ENCODE results near the gene FAM72C. TPM values are rescaled to one million over a fixed set of nuclear protein-coding genes. Genes with fewer than 3 reads are reported as not detected.
"Not testable (repeated sequence)": the region's sequence is repeated elsewhere in the genome, so short reads cannot be mapped to it uniquely, and the experiment has no call there.

The FAM72C gene
- total RNA-seq, 1 donor from 2014 or later = 0.15 TPM

- not testable (repeated sequence) for DNase-seq (ENCODE audit: low read depth)
Measured at GRCh38 chr1:143984721-143985473, 13.1 kb upstream of the FAM72C start.

- DNase-seq (ENCODE audit: low read depth) = peak; percentile 1
Measured at GRCh38 chr1:143974416-143974815, 2.6 kb upstream of the FAM72C start.

GRCh38 chr1:143973876-143974414 is 2.2 kb upstream of the FAM72C start:
- not testable (repeated sequence) for DNase-seq (ENCODE audit: low read depth)

- not testable (repeated sequence) for DNase-seq (ENCODE audit: low read depth)
Measured at GRCh38 chr1:143972753-143973326, 1.1 kb upstream of the FAM72C start.

- not testable (repeated sequence) for DNase-seq (ENCODE audit: low read depth)
Measured at GRCh38 chr1:143965860-143966259, 5.9 kb downstream of the FAM72C start.

GRCh38 chr1:143964294-143964693 is 7.5 kb downstream of the FAM72C start:
- not testable (repeated sequence) for DNase-seq (ENCODE audit: low read depth)

- not testable (repeated sequence) for DNase-seq (ENCODE audit: low read depth)
Measured at GRCh38 chr1:143955930-143956329, 15.9 kb downstream of the FAM72C start.

GRCh38 chr1:143952913-143953312 is 18.9 kb downstream of the FAM72C start:
- DNase-seq (ENCODE audit: low read depth) = not testable (repeated sequence)

- DNase-seq (ENCODE audit: low read depth) = not testable (repeated sequence)
Measured at GRCh38 chr1:143951485-143952391, 20.0 kb downstream of the FAM72C start.

GRCh38 chr1:143947749-143948148 is 24.0 kb downstream of the FAM72C start:
- DNase-seq (ENCODE audit: low read depth) = not testable (repeated sequence)

GRCh38 chr1:143945253-143945652 is 26.5 kb downstream of the FAM72C start:
- DNase-seq (ENCODE audit: low read depth) = not testable (repeated sequence)

GRCh38 chr1:143944576-143945240 is 27.1 kb downstream of the FAM72C start:
- not testable (repeated sequence) for DNase-seq (ENCODE audit: low read depth)

- DNase-seq (ENCODE audit: low read depth) = not testable (repeated sequence)
Measured at GRCh38 chr1:143943319-143943978, 28.3 kb downstream of the FAM72C start.

- DNase-seq (ENCODE audit: low read depth) = not testable (repeated sequence)
Measured at GRCh38 chr1:143942238-143942860, 29.4 kb downstream of the FAM72C start.

- DNase-seq (ENCODE audit: low read depth) = not testable (repeated sequence)
Measured at GRCh38 chr1:143939666-143940065, 32.1 kb downstream of the FAM72C start.

- DNase-seq (ENCODE audit: low read depth) = not testable (repeated sequence)
Measured at GRCh38 chr1:143938922-143939321, 32.9 kb downstream of the FAM72C start.

- peak; percentile 35 for DNase-seq (ENCODE audit: low read depth)
Measured at GRCh38 chr1:143936457-143937115, 35.2 kb downstream of the FAM72C start.

GRCh38 chr1:143919127-143919526 is 52.7 kb downstream of the FAM72C start:
- not testable (repeated sequence) for DNase-seq (ENCODE audit: low read depth)

- not testable (repeated sequence) for DNase-seq (ENCODE audit: low read depth)
Measured at GRCh38 chr1:143918552-143918951, 53.2 kb downstream of the FAM72C start.

GRCh38 chr1:143913705-143914104 is 58.1 kb downstream of the FAM72C start:
- not testable (repeated sequence) for DNase-seq (ENCODE audit: low read depth)

Measured in renal cortical epithelial cell (primary cell).